HCT116 (cell line): ENCODE results near the gene DEFB131A.
"Not testable (repeated sequence)": the region's sequence is repeated elsewhere in the genome, so short reads cannot be mapped to it uniquely, and the experiment has no call there.

Experiments
- CEBPB ChIP-seq: IDR thresholded peaks from 2 replicates; pipeline ENCODE4 v1.6.1; 2012; ENCODE audit warnings: low read depth
- EGR1 ChIP-seq: IDR thresholded peaks from 2 replicates; pipeline ENCODE4 v1.6.1; 2012; ENCODE audit warnings: low read depth
- EZH2 ChIP-seq: fragments of 200-600 bp; sonication (generic); IDR thresholded peaks from 2 replicates; pipeline ENCODE4 v1.6.1; 2017; ENCODE audit warnings: antibody characterized with exemption, mixed run types
- EZH2phosphoT487 ChIP-seq: fragments of 200-600 bp; IDR thresholded peaks from 2 replicates; pipeline ENCODE4 v1.6.1; 2018; ENCODE audit warnings: antibody characterized with exemption, borderline replicate concordance
- POLR2A ChIP-seq: IDR thresholded peaks from 2 replicates; pipeline ENCODE4 v1.7.0; 2011; ENCODE audit warnings: borderline replicate concordance; ENCODE audit not compliant: insufficient read depth, insufficient read length; ENCODE audit errors: extremely low read depth
- POLR2AphosphoS5 ChIP-seq: IDR thresholded peaks from 2 replicates; pipeline ENCODE4 v1.6.1; 2011; ENCODE audit warnings: mild to moderate bottlenecking, low read depth, low read length, moderate library complexity
- SP1 ChIP-seq: IDR thresholded peaks from 2 replicates; pipeline ENCODE4 v1.6.1; 2012; ENCODE audit warnings: low read depth
- YY1 ChIP-seq: IDR thresholded peaks from 2 replicates; pipeline ENCODE4 v1.6.1; 2011; ENCODE audit warnings: low read length, low read depth, moderate library complexity, mild to moderate bottlenecking; ENCODE audit not compliant: insufficient replicate concordance; ENCODE audit errors: extremely low read depth
- TF ChIP-seq, protein P1 (sequence below), 3 experiments: fragments of 200-600 bp in 1 of 3; sonication (generic) in 1 of 3; IDR thresholded peaks in 2 of 3; conservative IDR thresholded peaks in 1 of 3; 2 replicates each; pipeline ENCODE4 v1.5.1; 2012 to 2017; ENCODE audit warnings: low read depth in 2 of 3, low read length in 2 of 3, antibody characterized with exemption in 1 of 3, borderline replicate concordance in 1 of 3, control low read depth in 1 of 3, mild to moderate bottlenecking in 1 of 3, mixed read lengths in 1 of 3, mixed run types in 1 of 3, moderate library complexity in 1 of 3; ENCODE audit not compliant: insufficient read depth in 1 of 3

DNA sequence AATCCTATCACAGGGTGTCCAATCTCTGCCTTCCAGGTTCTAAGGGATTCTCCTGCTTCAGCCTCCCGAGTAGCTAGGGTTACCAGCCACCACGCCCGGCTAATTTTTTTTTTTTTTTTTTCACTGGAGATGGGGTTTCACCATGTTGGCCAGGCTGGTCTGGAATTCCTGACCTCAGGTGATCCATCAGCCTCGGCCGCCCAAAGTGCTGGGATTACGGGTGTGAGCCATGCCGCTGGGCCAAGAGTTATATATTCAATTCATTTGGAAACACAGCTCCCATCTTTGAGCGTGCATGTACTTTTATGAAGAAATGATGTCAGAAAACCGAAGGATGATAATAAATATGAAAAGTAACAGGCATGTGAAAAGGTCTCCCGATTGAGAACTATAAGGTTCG, 38.7 kb downstream of the DEFB131A start:
- TF ChIP-seq EZH2phosphoT487, YY1, POLR2AphosphoS5, EZH2, CEBPB, EGR1, POLR2A, SP1: not testable (repeated sequence)
- TF ChIP-seq, protein P1, sequence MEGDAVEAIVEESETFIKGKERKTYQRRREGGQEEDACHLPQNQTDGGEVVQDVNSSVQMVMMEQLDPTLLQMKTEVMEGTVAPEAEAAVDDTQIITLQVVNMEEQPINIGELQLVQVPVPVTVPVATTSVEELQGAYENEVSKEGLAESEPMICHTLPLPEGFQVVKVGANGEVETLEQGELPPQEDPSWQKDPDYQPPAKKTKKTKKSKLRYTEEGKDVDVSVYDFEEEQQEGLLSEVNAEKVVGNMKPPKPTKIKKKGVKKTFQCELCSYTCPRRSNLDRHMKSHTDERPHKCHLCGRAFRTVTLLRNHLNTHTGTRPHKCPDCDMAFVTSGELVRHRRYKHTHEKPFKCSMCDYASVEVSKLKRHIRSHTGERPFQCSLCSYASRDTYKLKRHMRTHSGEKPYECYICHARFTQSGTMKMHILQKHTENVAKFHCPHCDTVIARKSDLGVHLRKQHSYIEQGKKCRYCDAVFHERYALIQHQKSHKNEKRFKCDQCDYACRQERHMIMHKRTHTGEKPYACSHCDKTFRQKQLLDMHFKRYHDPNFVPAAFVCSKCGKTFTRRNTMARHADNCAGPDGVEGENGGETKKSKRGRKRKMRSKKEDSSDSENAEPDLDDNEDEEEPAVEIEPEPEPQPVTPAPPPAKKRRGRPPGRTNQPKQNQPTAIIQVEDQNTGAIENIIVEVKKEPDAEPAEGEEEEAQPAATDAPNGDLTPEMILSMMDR (IDR thresholded peaks at IDR 0.05 in 2 of 3, conservative IDR thresholded peaks at IDR 0.05 in 1 of 3; ENCODE audit: borderline replicate concordance in 1 of 3, insufficient read depth in 1 of 3, low read depth in 2 of 3, low read length in 2 of 3) = not testable (repeated sequence)
